Nephron (organoid): Measurements from ENCODE around the gene ADAM8.
A peak's percentile ranks its signal among the peaks of the same experiment; 100 is the strongest.

ENCODE experiments used
- H3K27ac Mint-ChIP-seq, 3 experiments: 2 replicates each; pipeline ENCODE4 v1.8.0; 2020; ENCODE audit warnings: mixed read lengths in 3 of 3, mild to moderate bottlenecking in 2 of 3, moderate library complexity in 1 of 3
- H3K27me3 Mint-ChIP-seq: 2 replicates; pipeline ENCODE4 v1.8.0; 2021; ENCODE audit warnings: low read depth, mild to moderate bottlenecking, moderate library complexity, mixed read lengths
- H3K36me3 Mint-ChIP-seq: 2 replicates; pipeline ENCODE4 v1.8.0; 2020; ENCODE audit warnings: low read depth, mixed read lengths
- H3K4me1 Mint-ChIP-seq: 2 replicates; pipeline ENCODE4 v1.8.0; 2020; ENCODE audit warnings: mixed read lengths
- H3K4me3 Mint-ChIP-seq, 3 experiments: 2 replicates each; pipeline ENCODE4 v1.8.0; 2020; ENCODE audit warnings: mild to moderate bottlenecking in 3 of 3, mixed read lengths in 3 of 3, moderate library complexity in 2 of 3
- H3K9me3 Mint-ChIP-seq: 2 replicates; pipeline ENCODE4 v1.8.0; 2020; ENCODE audit warnings: mixed read lengths
- CTCF ChIP-seq, 3 experiments: fragments of 200-600 bp; sonication (generic); IDR thresholded peaks; one replicate each; pipeline ENCODE4 v1.5.0; 2021; ENCODE audit warnings: antibody characterized with exemption in 3 of 3; ENCODE audit not compliant: unreplicated experiment in 3 of 3

ADAM8 gene

DNA sequence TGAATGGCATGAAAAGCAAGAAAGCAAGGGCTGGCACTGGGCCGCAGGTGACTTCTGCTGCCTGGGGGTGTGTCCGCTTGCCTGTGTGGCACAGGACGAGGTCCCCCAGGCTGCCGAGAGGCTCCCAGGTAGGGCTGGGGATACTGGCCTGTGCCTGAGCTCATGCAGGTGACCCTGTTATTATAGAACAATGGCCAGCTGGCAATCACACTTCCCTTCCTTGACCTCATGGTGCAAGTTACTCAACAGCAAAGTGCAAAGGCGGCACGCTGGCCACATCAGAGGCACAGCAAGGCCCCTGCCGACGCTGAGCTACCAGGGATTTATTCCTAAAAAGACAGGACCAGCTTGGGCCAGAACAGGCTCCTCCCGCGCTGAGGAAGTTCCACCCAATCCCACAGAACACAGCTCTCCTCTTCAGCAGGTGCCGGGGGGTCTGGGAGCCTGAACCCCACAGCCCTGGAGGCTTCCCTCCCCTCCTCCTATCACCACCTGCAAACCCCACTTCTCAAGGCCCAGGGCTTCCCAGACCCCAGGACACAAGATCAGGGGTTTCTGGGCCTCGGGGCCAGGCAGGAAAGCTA, 1.4 kb upstream of the ADAM8 start:
- H3K27me3 Mint-ChIP-seq = peaks cover 15% of the 10 kb centered on the region
- no peak for TF ChIP-seq CTCF (IDR thresholded peaks at IDR 0.05; ENCODE audit: unreplicated experiment in 3 of 3)
- H3K9me3 Mint-ChIP-seq = no peaks in the 10 kb centered on the region
- no peak overlapping the region for H3K27ac Mint-ChIP-seq
- peaks cover 7% of the 10 kb centered on the region for H3K36me3 Mint-ChIP-seq
- H3K4me1 Mint-ChIP-seq = no peaks in the 10 kb centered on the region
- H3K4me3 Mint-ChIP-seq = peak overlapping the region in 1 of 3 experiments; percentile 57

- Mint-ChIP-seq H3K4me1 (no peaks in the 10 kb centered on the region), H3K27ac (no peak overlapping the region), H3K36me3 (peaks cover 7% of the 10 kb centered on the region), H3K9me3 (no peaks in the 10 kb centered on the region), H3K27me3 (peaks cover 15% of the 10 kb centered on the region), H3K4me3 (no peak overlapping the region)
- TF ChIP-seq CTCF (IDR thresholded peaks at IDR 0.05; ENCODE audit: unreplicated experiment in 3 of 3) = no peak
These were observed 767 bp upstream of the ADAM8 start for GRCh38 chr10:133277277-133277992.

DNA sequence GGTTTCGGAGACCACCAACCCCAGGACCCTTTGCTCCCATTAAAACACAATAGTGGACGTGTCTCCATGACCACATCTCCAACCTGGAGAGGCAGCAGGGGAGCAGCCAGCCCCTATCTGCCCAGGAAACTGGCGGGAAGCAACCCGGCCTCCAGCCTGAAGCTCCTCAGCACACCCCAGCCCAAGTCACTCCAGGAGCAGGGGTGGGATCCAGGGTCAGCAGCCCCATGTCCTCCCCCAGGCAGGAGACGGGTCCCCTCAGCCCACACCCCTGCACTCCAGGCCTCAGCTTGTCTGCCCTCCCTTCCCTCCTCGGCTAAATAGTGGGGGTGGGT, 601 bp downstream of the ADAM8 start:
- H3K4me1 Mint-ChIP-seq = no peaks in the 10 kb centered on the region
- no peak overlapping the region for H3K27ac Mint-ChIP-seq
- no peaks in the 10 kb centered on the region for H3K9me3 Mint-ChIP-seq
- no peaks in the 10 kb centered on the region for H3K36me3 Mint-ChIP-seq
- H3K27me3 Mint-ChIP-seq = peaks cover 15% of the 10 kb centered on the region
- TF ChIP-seq CTCF (IDR thresholded peaks at IDR 0.05; ENCODE audit: unreplicated experiment in 3 of 3) = no peak
- no peak overlapping the region for H3K4me3 Mint-ChIP-seq

DNA sequence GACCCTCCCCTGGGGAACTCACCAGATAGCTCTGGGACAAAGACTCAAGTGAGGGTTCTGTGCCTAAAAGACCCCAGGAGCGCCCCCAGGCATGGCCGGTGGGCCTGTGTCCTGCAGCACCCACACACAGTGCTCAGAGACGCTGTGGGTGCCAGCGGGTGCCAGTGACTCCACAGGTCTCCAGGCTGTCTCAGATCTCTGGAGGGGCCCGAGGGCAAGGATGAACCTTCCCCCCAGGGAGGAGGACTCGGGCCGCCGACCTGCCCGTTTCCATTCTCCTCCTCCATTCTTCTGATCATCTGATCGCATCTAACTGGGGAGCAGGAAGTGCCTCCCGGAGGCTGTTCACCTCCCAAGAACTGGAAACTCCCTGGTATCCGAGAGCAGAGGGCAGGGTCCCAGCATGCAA, 980 bp downstream of the ADAM8 start:
- no peak overlapping the region for H3K27ac Mint-ChIP-seq
- H3K27me3 Mint-ChIP-seq = peaks cover 15% of the 10 kb centered on the region
- H3K36me3 Mint-ChIP-seq = no peaks in the 10 kb centered on the region
- no peaks in the 10 kb centered on the region for H3K9me3 Mint-ChIP-seq
- H3K4me1 Mint-ChIP-seq = no peaks in the 10 kb centered on the region
- no peak overlapping the region for H3K4me3 Mint-ChIP-seq
- TF ChIP-seq CTCF (IDR thresholded peaks at IDR 0.05; ENCODE audit: unreplicated experiment in 3 of 3) = no peak

DNA sequence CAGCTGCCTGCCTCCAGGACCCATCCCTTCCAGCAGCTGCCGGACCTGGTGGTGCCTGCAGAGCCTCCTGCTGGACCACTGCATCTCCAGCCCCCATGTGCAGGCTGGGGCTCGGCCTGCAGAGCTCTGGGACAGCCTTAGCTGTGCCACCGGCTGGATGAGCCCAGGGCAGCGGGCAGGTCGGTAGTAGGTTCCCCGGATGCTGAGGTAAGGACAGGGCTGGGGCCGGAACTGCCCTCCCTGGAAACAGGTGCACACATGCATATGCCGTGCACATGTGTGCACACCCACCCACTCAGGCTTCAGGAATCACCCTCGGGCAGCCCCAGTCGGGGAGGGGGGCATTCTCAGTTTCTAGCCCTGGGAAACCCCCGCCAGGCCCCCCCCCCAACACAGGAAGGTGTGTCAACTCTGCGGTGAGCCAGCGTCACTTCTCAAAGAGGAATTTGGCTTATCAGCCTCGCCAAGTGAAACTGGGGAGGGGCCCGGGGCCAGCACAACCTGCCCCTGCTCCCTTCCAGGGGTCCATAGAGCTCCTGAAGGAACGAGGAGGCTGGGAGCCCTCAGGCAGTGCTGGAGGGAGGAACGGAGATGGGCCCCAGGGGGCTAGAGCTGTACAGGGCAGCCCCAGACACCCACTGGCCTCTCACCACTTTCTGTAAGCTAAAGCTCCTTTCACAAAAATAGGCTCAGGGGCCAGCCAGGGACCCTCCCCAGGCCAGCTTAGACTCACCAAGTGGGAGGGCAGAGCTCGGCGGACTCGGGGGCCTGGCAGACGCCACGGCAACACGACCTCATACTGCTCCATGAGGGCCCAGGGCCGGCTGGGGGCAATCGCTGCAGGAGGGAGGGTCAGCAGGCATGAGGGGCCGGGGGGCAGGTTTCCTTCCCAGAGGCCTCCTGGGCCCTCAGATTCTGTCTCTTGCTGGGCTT, 1.7 kb downstream of the ADAM8 start:
- Mint-ChIP-seq H3K27ac (no peak overlapping the region), H3K4me3 (no peak overlapping the region), H3K4me1 (no peaks in the 10 kb centered on the region), H3K27me3 (peaks cover 15% of the 10 kb centered on the region), H3K36me3 (no peaks in the 10 kb centered on the region), H3K9me3 (no peaks in the 10 kb centered on the region)
- no peak for TF ChIP-seq CTCF (IDR thresholded peaks at IDR 0.05; ENCODE audit: unreplicated experiment in 3 of 3)
